ENCODE results near the gene SLC15A4. TPM values are rescaled to one million over a fixed set of nuclear protein-coding genes. Genes with fewer than 3 reads are reported as not detected.
"Not testable (repeated sequence)": the region's sequence is repeated elsewhere in the genome, so short reads cannot be mapped to it uniquely, and the experiment has no call there.

SLC15A4 gene
- total RNA-seq, 1 donor from 2014 or later: 34.0 TPM

DNA sequence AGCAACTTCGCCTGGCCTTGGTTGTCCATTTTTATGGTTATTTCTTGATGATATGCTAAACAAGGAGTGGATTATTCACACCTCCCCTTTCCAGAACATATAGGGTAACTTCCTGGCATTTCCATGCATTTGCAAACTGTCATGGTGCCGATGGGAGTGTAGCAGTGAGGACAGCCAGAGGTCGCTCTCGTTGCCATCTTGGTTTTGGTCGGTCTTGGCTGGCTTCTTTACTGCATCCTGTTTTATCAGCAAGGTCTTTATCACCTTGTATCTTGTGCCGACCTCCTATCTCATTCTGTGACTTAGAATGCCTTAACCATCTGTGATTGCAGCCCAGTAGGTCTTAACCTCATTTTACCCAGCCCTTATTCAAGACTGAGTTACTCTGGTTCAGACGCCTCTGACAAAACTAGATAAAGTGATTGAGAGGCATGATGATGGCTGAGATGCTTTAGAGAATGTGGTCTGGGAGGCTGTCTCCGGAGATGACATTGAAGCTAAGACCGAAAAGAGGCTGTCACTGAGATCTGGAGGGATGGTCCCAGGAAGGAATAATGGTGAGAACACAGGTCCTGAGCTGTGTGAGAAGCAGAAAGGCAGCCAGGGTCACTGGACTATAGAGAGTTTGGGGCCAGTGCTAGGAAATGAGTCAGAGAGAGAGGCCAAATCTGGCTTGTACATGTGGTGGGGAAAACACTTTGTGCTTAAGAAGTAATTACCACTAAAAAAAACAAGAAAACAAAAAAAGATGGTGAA, 32.5 kb upstream of the SLC15A4 start:
- no peak for DNase-seq (ENCODE audit: low spot score)

DNA sequence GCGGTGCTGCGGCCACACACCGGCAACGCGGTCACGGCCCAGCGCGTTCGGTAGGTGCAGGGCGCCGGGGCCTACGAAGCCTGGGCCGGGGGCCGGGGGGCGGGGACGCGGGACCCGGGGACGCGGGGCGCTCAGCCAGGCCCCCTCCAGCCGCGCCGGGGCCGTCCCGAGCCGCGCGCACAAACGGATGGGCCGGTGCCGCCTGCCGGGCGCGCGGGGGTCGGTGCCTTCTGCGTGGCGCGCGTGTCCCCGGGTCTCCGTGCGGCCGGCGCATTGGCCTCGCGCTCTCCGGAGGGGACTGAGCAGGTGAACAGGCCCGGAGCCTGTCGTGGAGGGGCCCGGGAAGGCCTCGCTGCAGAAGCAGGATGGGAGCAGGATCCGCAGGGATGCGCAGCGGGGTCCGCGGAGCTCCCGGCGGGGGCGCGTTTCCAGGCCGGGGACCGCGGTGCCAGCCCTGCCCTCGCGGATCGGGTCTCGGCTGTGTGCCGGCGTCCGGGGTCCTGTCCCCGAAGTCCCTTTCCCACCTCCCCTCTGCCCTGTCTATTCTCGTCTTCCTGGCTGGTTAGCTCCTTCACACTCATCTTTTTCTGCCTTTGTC, 29.9 kb upstream of the SLC15A4 start:
- Mint-ChIP-seq H3K9me3 (ENCODE audit: low read depth) (no peaks in the 10 kb centered on the region), H3K27me3 (ENCODE audit: low read depth) (peaks cover 46% of the 10 kb centered on the region), H3K4me1 (ENCODE audit: low read depth) (peaks cover 3% of the 10 kb centered on the region), H3K27ac (ENCODE audit: unreplicated experiment) (no peak overlapping the region), H3K4me3 (ENCODE audit: unreplicated experiment) (peak overlapping the region; percentile 60), H3K36me3 (ENCODE audit: low read depth) (no peaks in the 10 kb centered on the region)
- TF ChIP-seq, protein P1, sequence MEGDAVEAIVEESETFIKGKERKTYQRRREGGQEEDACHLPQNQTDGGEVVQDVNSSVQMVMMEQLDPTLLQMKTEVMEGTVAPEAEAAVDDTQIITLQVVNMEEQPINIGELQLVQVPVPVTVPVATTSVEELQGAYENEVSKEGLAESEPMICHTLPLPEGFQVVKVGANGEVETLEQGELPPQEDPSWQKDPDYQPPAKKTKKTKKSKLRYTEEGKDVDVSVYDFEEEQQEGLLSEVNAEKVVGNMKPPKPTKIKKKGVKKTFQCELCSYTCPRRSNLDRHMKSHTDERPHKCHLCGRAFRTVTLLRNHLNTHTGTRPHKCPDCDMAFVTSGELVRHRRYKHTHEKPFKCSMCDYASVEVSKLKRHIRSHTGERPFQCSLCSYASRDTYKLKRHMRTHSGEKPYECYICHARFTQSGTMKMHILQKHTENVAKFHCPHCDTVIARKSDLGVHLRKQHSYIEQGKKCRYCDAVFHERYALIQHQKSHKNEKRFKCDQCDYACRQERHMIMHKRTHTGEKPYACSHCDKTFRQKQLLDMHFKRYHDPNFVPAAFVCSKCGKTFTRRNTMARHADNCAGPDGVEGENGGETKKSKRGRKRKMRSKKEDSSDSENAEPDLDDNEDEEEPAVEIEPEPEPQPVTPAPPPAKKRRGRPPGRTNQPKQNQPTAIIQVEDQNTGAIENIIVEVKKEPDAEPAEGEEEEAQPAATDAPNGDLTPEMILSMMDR (IDR thresholded peaks at IDR 0.05): no peak
- peak; percentile 78 for DNase-seq (ENCODE audit: low spot score)

More for the DNA sequence above, 32.5 kb upstream of the SLC15A4 start:
- H3K36me3 Mint-ChIP-seq (ENCODE audit: low read depth): no peaks in the 10 kb centered on the region
- peaks cover 3% of the 10 kb centered on the region for H3K4me1 Mint-ChIP-seq (ENCODE audit: low read depth)
- H3K4me3 Mint-ChIP-seq (ENCODE audit: unreplicated experiment): no peak overlapping the region
- TF ChIP-seq, protein P1 (IDR thresholded peaks at IDR 0.05): no peak
- no peaks in the 10 kb centered on the region for H3K9me3 Mint-ChIP-seq (ENCODE audit: low read depth)
- peaks cover 38% of the 10 kb centered on the region for H3K27me3 Mint-ChIP-seq (ENCODE audit: low read depth)
- H3K27ac Mint-ChIP-seq (ENCODE audit: unreplicated experiment): no peak overlapping the region

DNA sequence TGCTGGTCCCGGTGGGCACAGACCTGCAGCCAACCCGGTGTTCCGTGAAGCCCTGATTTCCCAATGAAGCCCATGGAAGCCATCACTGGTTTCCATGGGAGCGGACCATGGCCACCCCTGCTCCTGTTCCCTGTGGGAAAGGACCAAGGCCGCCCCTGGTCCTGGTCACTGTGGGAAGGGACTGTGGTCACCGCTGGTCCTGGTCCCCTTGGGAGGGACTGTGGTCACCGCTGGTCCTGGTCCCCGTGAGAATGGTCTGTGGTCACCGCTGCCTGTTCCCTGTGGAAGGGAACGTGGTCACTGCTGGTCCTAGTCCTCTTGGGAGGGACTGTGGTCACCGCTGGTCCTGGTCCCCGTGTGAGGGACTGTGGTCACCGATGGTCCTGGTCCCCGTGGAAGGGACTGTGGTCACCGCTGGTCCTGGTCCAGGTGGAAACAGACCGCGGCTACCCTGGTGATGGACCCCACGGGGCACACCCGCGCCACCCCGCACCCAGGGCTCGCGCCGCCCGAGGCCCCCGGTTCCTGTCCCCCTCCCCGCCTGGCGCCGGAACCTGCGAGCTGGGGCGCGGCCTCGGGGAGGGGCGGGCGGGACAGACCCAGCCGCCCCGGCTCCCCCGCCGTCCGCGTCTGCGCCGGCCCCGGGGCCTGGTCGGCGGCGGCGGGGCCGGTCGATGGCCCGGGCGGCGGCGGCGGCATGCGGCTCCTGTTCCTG, 29.3 kb upstream of the SLC15A4 start, which contains the start of gene GLT1D1:
GLT1D1 (plus strand) TSS at position 594 of the 715 bp plus-strand sequence; CDS start at position 698, 104 bp downstream.
- peak within 1 kb of the TSS; percentile 60 for H3K4me3 Mint-ChIP-seq (ENCODE audit: unreplicated experiment)
- peak; percentile 83 for DNase-seq (ENCODE audit: low spot score)
- no peaks in the 10 kb centered on the region for H3K36me3 Mint-ChIP-seq (ENCODE audit: low read depth)
- peaks cover 3% of the 10 kb centered on the region for H3K4me1 Mint-ChIP-seq (ENCODE audit: low read depth)
- TF ChIP-seq, protein P1 (IDR thresholded peaks at IDR 0.05): no peak
- H3K9me3 Mint-ChIP-seq (ENCODE audit: low read depth): no peaks in the 10 kb centered on the region
- no peak within 1 kb of the TSS for H3K27ac Mint-ChIP-seq (ENCODE audit: unreplicated experiment)
- peaks cover 46% of the 10 kb centered on the region for H3K27me3 Mint-ChIP-seq (ENCODE audit: low read depth)

DNA sequence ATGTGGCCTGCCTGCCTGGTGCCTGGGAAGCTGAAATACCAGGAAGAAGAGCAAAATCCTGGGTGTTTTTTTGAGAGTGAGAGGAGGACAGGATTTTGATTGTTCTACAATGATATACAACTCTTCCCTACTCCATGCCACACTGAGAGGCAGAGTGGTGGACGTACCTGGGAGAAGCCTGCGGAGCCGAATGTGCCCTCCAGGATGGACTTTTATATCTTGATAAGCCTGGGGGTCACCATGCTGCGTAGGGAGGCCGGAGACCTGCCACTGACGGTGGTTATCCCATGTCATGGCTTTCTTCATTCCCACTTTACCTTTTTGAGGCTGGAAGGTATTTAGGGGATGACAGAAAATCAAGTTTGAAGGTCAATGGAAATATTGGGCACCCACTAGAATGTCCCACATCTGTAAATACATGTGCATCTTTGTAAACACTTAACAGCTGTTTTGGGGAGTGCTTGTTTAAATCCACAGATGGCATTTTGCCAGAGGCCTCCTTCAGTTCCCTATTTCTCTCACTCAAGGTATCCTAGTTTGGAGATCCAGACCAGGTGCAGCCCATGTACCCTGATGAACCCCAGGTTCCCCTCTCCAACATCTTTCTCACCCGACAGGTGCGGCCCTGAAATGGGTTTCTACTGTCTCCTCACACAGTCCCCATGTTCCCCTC, 28.4 kb upstream of the SLC15A4 start:
- H3K36me3 Mint-ChIP-seq (ENCODE audit: low read depth): no peaks in the 10 kb centered on the region
- no peaks in the 10 kb centered on the region for H3K9me3 Mint-ChIP-seq (ENCODE audit: low read depth)
- DNase-seq (ENCODE audit: low spot score): peak; percentile 18
- peaks cover 3% of the 10 kb centered on the region for H3K4me1 Mint-ChIP-seq (ENCODE audit: low read depth)
- no peak overlapping the region for H3K27ac Mint-ChIP-seq (ENCODE audit: unreplicated experiment)
- no peak overlapping the region for H3K4me3 Mint-ChIP-seq (ENCODE audit: unreplicated experiment)
- TF ChIP-seq, protein P1 (IDR thresholded peaks at IDR 0.05): no peak
- peaks cover 42% of the 10 kb centered on the region for H3K27me3 Mint-ChIP-seq (ENCODE audit: low read depth)

DNA sequence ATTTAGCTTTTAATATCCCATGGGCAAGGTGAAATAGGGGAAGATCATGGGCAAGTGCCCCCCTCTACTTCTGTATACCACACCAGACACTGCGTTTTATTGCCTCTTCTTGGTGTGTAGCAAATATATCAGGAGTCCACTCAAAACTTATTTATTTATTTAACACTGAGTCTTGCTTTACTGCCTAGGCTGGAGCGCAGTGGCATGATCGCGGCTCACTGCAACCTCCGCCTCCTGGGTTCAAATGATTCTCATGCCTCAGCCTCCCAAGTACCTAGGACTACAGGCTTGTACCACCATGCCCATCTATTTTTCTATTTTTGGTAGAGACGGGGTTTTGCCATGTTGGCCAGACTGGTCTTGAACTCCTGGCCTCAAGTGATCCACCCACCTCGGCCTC, 27.7 kb upstream of the SLC15A4 start:
- not testable (repeated sequence) for H3K9me3 Mint-ChIP-seq (ENCODE audit: low read depth); H3K4me1 Mint-ChIP-seq (ENCODE audit: low read depth); H3K36me3 Mint-ChIP-seq (ENCODE audit: low read depth); H3K4me3 Mint-ChIP-seq (ENCODE audit: unreplicated experiment); H3K27ac Mint-ChIP-seq (ENCODE audit: unreplicated experiment)
- H3K27me3 Mint-ChIP-seq (ENCODE audit: low read depth): peaks cover 39% of the 10 kb centered on the region
- peak; percentile 4 for DNase-seq (ENCODE audit: low spot score)

Data from chondrocyte (in vitro differentiated cells).